GM19099 (cell line): ENCODE measurements around the gene PRSS8.
A peak's percentile ranks its signal among the peaks of the same experiment; 100 is the strongest.

Experiments used
- POLR2A ChIP-seq: IDR thresholded peaks from 3 replicates; pipeline ENCODE4 v1.6.1; 2011; ENCODE audit warnings: low read depth; ENCODE audit not compliant: insufficient read length; ENCODE audit errors: extremely low read depth

PRSS8 gene

DNA sequence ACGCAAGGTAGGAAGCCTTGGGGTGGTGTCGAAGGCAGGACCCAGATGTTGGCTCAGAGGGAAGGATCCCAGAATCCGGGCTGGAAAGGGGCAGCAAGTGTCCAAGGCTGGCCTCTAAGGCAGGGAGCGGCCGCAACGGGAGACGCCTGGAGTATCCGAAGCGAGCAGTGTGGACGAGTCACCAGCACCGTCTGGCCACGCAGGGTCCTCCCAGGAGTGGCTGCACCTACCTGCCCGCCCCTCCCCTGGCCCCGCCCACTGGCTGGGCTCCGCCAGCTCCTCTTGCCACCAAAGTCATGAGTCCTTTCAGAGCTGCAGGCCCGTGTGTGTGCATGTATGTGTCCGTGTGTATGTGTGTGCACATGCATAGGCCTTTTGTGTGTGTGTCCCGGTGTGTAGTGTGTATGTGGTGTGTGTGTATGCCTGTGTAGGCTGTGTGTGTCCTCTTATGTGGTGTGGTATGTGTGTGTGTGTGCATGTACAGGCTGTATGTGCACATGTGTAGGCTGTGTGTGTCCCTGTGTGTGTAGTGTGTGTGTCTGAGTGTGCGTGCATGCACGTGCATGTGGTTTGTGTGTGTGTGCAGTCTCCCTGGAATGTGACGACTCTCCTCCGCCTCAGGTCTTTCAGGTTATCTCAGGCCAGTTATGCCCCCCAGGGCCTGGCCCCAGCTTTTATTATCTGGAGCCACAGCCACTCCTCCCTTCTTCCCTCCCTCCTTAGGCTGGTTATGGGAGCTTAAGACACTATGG is at the start of gene PRSS8:
Gene PRSS8, minus strand, starts transcription at position 193 of the 752 bp plus-strand sequence. CDS start 229 bp downstream, outside the sequence.
- no peak for TF ChIP-seq POLR2A

DNA sequence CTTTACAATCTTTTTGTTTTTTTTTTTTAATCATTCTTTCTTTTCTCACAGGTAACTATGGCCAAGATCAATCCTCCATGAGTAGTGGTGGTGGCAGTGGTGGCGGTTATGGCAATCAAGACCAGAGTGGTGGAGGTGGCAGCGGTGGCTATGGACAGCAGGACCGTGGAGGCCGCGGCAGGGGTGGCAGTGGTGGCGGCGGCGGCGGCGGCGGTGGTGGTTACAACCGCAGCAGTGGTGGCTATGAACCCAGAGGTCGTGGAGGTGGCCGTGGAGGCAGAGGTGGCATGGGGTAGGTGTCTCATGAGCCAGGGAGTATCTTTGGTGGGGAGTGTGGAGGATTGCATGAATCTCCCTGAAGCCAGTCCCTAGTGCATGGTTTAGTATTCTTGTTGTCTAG is 49.4 kb upstream of the PRSS8 start:
- TF ChIP-seq POLR2A = no peak

DNA sequence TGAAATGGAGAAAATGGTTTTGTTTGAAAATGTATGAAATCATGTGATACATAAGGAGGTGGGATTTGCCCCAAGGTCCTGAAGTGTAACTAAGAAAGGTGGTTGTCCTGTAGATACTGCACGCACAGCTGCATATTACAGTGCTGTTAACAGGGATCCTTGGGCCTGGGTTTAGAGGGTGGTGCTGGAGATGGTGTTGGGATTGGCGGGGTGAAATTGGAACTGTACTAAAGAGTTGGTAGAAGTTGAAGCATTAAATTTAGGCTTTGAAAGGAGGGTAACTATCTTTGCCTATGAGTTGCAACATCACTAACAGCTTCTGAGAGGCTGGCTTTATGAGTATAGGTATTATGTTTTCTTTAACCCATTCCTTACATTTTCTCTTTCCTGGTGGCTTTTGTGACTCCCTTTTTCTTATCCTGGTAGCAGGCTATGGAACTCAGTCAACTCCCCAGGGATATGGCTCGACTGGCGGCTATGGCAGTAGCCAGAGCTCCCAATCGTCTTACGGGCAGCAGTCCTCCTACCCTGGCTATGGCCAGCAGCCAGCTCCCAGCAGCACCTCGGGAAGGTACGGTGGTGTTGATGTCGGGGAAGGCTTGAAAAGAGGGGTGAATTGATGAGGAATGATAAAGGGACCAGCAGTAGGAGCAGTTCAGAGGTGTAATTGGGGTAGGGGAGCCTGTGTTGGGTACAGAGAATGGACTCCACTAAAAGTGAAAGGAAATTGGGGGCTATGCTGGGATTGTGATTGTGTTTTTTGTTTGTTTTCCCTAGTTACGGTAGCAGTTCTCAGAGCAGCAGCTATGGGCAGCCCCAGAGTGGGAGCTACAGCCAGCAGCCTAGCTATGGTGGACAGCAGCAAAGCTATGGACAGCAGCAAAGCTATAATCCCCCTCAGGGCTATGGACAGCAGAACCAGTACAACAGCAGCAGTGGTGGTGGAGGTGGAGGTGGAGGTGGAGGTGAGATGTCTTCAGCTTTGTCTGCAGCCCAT is 48.2 kb upstream of the PRSS8 start:
- TF ChIP-seq POLR2A = no peak

DNA sequence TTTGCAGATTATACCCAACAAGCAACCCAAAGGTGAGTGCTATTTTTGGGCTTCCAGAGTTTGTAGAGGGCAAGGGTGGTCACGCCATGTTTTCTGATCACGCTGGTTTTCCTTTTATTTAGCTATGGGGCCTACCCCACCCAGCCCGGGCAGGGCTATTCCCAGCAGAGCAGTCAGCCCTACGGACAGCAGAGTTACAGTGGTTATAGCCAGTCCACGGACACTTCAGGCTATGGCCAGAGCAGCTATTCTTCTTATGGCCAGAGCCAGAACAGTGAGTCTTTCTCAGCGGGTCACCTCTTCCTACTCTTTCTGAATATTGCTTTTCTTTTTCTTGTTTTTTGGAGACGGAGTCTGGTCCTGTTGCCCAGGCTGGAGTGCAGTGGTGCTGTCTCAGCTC is 46.9 kb upstream of the PRSS8 start:
- TF ChIP-seq POLR2A = no peak

DNA sequence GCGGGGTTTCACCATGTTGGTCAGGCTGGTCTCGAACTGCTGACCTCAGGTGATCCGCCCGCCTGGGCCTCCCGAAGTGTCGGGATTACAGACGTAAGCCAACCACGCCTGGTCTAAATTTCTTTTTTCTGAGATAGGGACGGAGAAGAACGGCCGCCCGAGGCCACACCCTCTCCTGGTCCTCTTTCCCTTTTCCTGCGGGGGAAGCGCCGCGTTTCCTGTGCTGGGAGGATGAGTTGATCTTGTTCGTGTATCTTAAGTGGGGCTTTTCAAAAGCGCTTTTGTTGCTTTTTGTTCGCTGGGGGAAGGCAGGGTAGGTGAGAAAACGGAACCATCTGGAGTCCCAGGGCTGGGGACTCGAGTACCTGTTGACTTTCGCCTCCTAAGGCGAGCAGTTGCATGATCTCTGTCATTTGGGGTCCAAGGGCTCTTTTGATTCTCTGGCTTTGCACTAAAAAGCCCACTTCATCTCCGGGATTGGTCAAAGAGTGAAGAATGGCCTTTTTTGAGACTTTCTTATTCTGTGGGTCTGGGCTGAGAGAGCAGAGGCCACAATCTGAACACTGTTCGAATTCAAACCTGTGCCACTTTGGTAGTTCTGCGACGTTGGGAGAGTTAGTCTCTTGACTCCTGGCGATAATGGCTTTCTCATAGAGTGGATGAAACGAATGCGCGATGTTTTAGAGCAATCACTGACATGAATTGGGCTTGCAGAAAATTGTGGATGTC is 45.7 kb upstream of the PRSS8 start:
- TF ChIP-seq POLR2A = no peak

DNA sequence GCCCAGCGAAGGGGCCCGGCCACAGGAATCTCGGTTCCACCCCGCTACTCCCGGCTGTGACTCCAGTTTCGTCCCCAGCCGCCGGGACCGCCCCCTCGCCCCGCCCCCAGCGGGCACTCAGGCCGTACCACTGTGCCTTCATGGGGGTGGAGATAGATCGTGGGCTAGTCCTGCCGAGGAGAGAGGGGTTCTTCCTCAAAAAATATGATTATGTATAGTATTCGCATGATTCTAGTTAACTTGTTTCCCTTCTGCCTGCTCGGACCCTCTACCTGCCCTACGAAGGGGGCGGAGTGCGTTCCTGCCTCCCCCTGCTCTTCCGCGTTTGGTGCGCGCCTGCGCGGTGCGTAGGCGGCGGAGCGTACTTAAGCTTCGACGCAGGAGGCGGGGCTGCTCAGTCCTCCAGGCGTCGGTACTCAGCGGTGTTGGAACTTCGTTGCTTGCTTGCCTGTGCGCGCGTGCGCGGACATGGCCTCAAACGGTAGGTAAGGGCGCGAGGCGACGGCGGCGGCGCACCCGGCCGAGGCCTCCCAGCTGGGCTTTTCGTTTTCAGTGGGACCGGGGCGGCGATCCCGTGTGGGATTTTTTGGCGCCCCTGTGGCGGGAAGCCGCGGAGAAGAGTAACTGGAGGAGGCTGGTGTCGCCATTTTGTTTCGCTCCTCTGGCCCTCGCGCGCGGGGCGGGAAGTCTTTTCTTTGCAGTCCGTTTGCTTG is 44.4 kb upstream of the PRSS8 start, which contains the start of gene FUS:
Gene FUS, plus strand, starts transcription at position 393 of the 713 bp plus-strand sequence. Its CDS starts 76 bp downstream, at position 469.
- peak; percentile 100 for TF ChIP-seq POLR2A

DNA sequence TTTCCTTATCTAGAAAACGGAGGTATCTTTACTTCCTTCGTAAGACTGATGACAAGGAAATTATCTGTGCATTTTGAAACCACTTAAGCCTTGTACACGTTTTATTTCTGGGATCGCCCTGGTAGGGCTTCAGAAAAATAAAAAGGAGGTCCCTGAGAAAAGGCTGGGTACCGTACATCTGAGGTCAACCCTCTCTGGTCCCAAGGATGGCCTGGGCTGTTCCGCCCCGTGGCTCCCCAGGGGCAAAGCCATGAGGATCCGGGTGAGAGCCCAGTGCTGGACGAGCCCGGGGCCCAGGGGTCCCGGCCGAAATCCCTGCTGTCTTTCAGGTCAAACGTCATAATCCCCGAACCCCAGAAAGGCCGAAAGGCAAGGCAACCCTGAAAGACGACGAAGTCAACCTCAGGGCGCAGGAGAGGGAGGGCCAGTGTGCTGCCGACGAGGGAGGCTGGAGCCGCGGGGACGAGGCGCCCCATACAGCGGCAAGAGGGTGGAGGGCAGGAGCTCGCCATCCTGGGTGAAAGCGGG is 43.8 kb upstream of the PRSS8 start:
- no peak for TF ChIP-seq POLR2A

DNA sequence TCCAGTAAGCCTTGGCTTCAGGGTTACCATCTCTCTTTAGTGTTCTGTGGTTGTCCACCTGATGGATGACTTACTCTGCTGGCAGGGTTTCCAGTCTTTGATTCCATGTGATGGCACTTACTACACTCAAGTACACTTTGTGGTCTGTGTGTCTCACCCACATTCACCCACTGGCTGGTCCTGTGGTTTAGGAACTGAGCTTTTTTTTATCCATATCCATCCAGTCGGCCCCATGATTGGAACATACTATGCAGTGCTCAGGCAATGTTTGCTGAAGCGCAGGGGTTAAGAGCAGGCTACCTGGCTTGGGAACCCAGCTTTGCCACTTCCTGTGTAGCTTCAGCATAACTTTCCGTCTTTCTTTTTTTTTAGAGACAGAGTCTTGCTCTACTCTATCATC is 41.6 kb upstream of the PRSS8 start:
- TF ChIP-seq POLR2A = no peak

DNA sequence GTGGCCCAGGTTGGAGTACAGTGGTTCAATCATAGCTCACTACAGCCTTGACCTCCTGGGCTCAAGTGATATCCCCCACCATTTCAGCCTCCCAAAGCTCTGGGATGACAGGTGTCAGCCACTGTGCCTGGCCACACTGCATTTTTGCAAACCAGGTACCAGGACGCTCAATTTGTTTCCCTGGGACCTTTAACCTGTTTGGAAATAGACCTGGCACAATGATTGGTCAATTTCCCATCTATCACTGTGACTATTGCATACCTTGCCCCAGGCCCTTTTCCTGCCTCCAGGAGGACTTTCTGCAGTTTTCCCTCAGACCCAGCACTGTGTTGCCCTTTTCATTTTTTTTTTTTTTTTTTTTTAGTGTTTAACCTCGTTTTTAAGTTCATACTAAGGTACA is 33.3 kb upstream of the PRSS8 start:
- TF ChIP-seq POLR2A = no peak

DNA sequence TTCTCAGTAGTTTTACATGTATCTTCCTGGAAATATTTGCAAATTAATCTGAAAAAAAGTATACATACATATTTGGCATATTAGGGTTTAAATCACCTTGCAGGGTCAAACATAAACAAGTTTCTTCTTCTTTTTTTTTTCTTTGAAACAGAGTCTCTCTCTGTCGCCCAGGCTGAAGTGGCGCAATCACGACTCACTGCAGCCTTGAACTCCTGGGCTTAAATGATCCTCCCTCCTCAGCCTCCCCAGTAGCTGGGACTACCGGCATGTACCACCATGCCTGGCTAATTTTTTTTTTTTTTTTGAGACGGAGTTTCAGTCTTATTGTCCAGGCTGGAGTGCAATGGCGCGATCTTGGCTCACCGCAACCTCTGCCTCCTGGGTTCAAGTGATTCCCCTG is 31.8 kb upstream of the PRSS8 start:
- no peak for TF ChIP-seq POLR2A

DNA sequence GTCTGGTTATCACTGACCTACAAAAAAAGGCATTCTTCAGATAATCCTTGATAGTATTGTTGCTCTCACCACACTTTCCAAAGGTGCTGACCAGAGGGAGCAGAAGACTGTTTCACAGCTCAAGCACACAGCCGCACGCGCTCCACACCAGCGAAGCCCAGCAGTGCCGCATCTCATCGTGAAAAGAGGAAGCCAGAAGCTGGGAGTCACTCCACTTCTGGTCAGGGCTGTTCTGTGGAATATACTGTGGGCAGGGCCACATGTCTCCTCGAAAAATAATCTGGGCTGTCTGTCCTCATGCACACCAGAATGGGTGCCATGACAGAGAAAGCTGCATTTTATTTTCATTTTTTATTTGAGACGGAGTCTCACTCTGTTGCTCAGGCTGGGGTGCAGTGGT is 21.6 kb upstream of the PRSS8 start:
- no peak for TF ChIP-seq POLR2A

DNA sequence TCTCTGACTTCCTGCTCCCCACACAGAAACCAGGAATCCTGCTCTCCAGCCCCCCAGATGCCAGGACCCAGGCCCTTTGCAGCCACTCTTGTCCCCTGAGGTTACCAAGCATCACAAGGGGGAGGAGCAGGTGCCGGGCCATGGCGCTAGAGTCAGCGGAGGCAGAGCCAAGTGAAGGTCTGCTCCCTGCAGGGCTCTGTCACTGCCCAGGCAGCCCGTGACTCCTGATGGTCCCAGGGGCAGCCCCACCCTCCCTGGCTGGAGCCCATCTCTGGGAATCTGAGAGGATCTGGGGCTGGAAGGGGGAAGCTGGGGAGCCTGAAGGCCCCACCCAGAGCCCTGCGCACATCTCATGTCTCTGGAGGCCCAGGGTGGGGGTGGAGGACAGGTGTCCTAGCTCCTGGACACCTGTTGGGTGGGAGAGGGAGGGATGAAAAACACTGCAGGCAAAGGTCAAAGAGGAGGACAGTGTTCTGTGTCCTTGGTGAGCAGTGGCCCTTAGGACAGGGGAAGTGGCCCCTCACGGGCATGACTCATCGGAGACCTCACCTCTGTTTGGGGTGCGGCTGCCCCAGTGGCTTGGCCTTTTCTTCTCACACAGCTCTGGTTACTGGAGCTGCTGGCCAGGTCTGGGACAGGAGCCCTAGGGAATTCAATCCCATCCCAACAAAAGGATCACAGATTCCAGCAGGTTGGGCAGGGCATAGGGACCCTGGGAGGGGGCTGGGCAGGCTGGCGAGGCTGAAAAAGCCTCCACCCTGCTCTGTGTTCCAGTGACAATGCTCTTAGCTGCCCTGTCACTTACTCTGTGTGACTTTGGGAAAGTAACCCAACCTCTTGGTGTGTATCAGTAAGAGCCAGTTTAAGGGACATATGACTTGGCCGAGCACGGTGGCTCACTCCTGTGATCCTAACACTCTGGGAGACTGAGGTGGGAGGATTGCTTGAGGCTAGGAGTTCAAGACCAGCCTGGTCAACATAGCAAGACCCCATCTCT is 14.7 kb upstream of the PRSS8 start, which contains the start of gene PRSS36:
Gene PRSS36, minus strand, starts transcription at position 173 of the 997 bp plus-strand sequence. Its CDS starts 31 bp downstream, at position 142.
- no peak for TF ChIP-seq POLR2A

DNA sequence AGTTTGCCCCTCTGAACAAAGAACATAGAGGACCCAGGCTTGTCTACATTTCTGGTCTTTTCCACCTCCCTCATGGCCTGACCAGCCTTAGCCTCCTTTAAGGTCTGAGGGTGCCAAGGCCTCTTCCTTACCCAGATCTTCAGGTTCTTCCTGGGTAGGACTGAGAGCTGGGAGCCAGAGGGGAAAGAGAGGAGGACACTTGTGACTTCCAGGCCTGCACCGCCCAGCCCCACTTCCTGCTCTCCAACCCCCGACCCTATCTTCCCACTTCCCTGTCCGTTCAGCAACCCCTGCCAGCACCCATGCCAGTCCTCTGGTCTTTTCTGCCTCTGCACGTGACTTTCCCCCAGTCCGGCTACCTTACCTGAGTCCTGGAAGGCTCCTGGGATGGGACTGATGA is 13.8 kb upstream of the PRSS8 start:
- TF ChIP-seq POLR2A = no peak
